HEK293 (cell line): ENCODE measurements around the gene TMA16.

Experiments used
- CTCF ChIA-PET: fragments of 350-600 bp; formaldehyde crosslinking; extraction: SDS; loops from one replicate; lab custom pipeline; 2021; ENCODE audit warnings: antibody characterized with exemption; lab: Yijun Ruan, JAX
- POLR2A ChIA-PET: fragments of 300-600 bp; formaldehyde crosslinking; extraction: SDS; loops from one replicate; lab custom pipeline; 2020; ENCODE audit warnings: antibody characterized with exemption, inconsistent platforms; lab: Yijun Ruan, JAX
- H3K27ac ChIP-seq: fragments of 200-500 bp; sonication (Bioruptor generic); 2 replicates; pipeline ENCODE4 v1.5.1; 2014; ENCODE audit warnings: low read depth, low read length, control low read depth, inconsistent platforms; ENCODE audit errors: extremely low read depth
- H3K36me3 ChIP-seq, 2 experiments: fragments of 200-500 bp in 1 of 2; sonication (Bioruptor generic) in 1 of 2; 1 replicate in 1 of 2; 2 replicates in 1 of 2; pipeline ENCODE4 v1.5.1; 2014 to 2017; ENCODE audit warnings: inconsistent platforms in 2 of 2, low read length in 2 of 2; ENCODE audit not compliant: control insufficient read depth in 2 of 2, insufficient read depth in 1 of 2
- H3K4me1 ChIP-seq: fragments of 200-500 bp; sonication (Bioruptor generic); 2 replicates; pipeline ENCODE4 v1.5.1; 2014; ENCODE audit warnings: mild to moderate bottlenecking, low read length, inconsistent platforms; ENCODE audit not compliant: control insufficient read depth, insufficient read depth
- H3K4me3 ChIP-seq: 2 replicates; pipeline ENCODE4 v1.5.1; 2011; ENCODE audit warnings: low read depth, mild to moderate bottlenecking, control low read depth, low read length, moderate library complexity
- H3K9me3 ChIP-seq: fragments of 200-500 bp; sonication (Bioruptor generic); 2 replicates; pipeline ENCODE4 v1.5.1; 2014; ENCODE audit warnings: low read depth, low read length, inconsistent platforms; ENCODE audit not compliant: control insufficient read depth, insufficient read depth
- GLI2 ChIP-seq: fragments of 450-650 bp; formaldehyde crosslinking; IDR thresholded peaks from 2 replicates; pipeline ENCODE4; 2017; ENCODE audit warnings: missing biosample characterization, missing genetic modification characterization, low read depth, borderline replicate concordance
- HIC1 ChIP-seq: fragments of 450-650 bp; formaldehyde crosslinking; IDR thresholded peaks from 2 replicates; pipeline ENCODE4 v1.5.1; 2016; ENCODE audit warnings: missing biosample characterization, missing genetic modification characterization
- HOXC10 ChIP-seq: sonication (generic); formaldehyde crosslinking; IDR thresholded peaks from 2 replicates; pipeline ENCODE4 v1.8.1; 2023; ENCODE audit warnings: mild to moderate bottlenecking, missing genetic modification reagents
- HOXD13 ChIP-seq: sonication (generic); formaldehyde crosslinking; IDR thresholded peaks from 2 replicates; pipeline ENCODE4 v1.8.0; 2022; ENCODE audit warnings: missing genetic modification reagents, borderline replicate concordance
- IKZF3 ChIP-seq: fragments of 450-650 bp; IDR thresholded peaks from 2 replicates; pipeline ENCODE4 v1.5.0; 2018; ENCODE audit warnings: missing biosample characterization, mild to moderate bottlenecking, missing genetic modification characterization, moderate library complexity
- KLF17 ChIP-seq: fragments of 450-650 bp; formaldehyde crosslinking; IDR thresholded peaks from 2 replicates; pipeline ENCODE4 v1.5.1; 2016; ENCODE audit warnings: missing biosample characterization, missing genetic modification characterization
- MEIS1 ChIP-seq: sonication (generic); formaldehyde crosslinking; IDR thresholded peaks from 2 replicates; pipeline ENCODE4 v1.8.1; 2022; ENCODE audit warnings: missing genetic modification reagents, mild to moderate bottlenecking, borderline replicate concordance
- MZF1 ChIP-seq: fragments of 450-650 bp; formaldehyde crosslinking; IDR thresholded peaks from 2 replicates; pipeline ENCODE4 v1.5.1; 2017; ENCODE audit warnings: missing biosample characterization, missing genetic modification characterization, borderline replicate concordance
- OVOL3 ChIP-seq: fragments of 450-650 bp; formaldehyde crosslinking; IDR thresholded peaks from 2 replicates; pipeline ENCODE4 v1.5.1; 2016; ENCODE audit warnings: missing biosample characterization, missing genetic modification characterization
- SETDB1 ChIP-seq: IDR thresholded peaks from one replicate; pipeline ENCODE4 v1.6.1; 2017; ENCODE audit warnings: mild to moderate bottlenecking, low read length, moderate library complexity, mixed read lengths; ENCODE audit not compliant: insufficient read length
- SP2 ChIP-seq: fragments of 450-650 bp; formaldehyde crosslinking; IDR thresholded peaks from 2 replicates; pipeline ENCODE4 v1.5.1; 2016; ENCODE audit warnings: missing biosample characterization, missing genetic modification characterization
- ZBTB1 ChIP-seq: fragments of 450-650 bp; formaldehyde crosslinking; IDR thresholded peaks from 2 replicates; pipeline ENCODE4 v1.5.1; 2016; ENCODE audit warnings: missing biosample characterization, missing genetic modification characterization
- ZBTB17 ChIP-seq: fragments of 450-650 bp; formaldehyde crosslinking; IDR thresholded peaks from 2 replicates; pipeline ENCODE4 v1.5.1; 2016; ENCODE audit warnings: missing biosample characterization, missing genetic modification characterization
- ZBTB48 ChIP-seq: fragments of 450-650 bp; formaldehyde crosslinking; IDR thresholded peaks from 2 replicates; pipeline ENCODE4 v1.5.1; 2016; ENCODE audit warnings: missing biosample characterization, missing genetic modification characterization
- ZNF10 ChIP-seq: fragments of 450-650 bp; formaldehyde crosslinking; IDR thresholded peaks from 2 replicates; pipeline ENCODE4 v1.5.1; 2017; ENCODE audit warnings: missing biosample characterization, missing genetic modification characterization
- ZNF121 ChIP-seq: fragments of 450-650 bp; formaldehyde crosslinking; IDR thresholded peaks from 2 replicates; pipeline ENCODE4 v1.5.1; 2016; ENCODE audit warnings: missing biosample characterization, missing genetic modification characterization
- ZNF146 ChIP-seq: fragments of 450-650 bp; formaldehyde crosslinking; IDR thresholded peaks from 2 replicates; pipeline ENCODE4 v1.5.1; 2016; ENCODE audit warnings: missing biosample characterization, missing genetic modification characterization
- ZNF169 ChIP-seq: fragments of 450-650 bp; formaldehyde crosslinking; IDR thresholded peaks from 2 replicates; pipeline ENCODE4 v1.5.1; 2016; ENCODE audit warnings: missing biosample characterization, missing genetic modification characterization
- ZNF174 ChIP-seq: fragments of 450-650 bp; formaldehyde crosslinking; IDR thresholded peaks from 2 replicates; pipeline ENCODE4 v1.5.0; 2017; ENCODE audit warnings: missing biosample characterization, mild to moderate bottlenecking, missing genetic modification characterization
- ZNF175 ChIP-seq: fragments of 450-650 bp; formaldehyde crosslinking; IDR thresholded peaks from 2 replicates; pipeline ENCODE4 v1.5.1; 2016; ENCODE audit warnings: missing biosample characterization, missing genetic modification characterization
- ZNF202 ChIP-seq: fragments of 450-650 bp; formaldehyde crosslinking; IDR thresholded peaks from 2 replicates; pipeline ENCODE4 v1.5.1; 2016; ENCODE audit warnings: missing biosample characterization, missing genetic modification characterization, borderline replicate concordance
- ZNF24 ChIP-seq: fragments of 450-650 bp; formaldehyde crosslinking; IDR thresholded peaks from 2 replicates; pipeline ENCODE4 v1.5.1; 2016; ENCODE audit warnings: missing biosample characterization, missing genetic modification characterization
- ZNF311 ChIP-seq: fragments of 450-650 bp; formaldehyde crosslinking; IDR thresholded peaks from 2 replicates; pipeline ENCODE4 v1.5.1; 2017; ENCODE audit warnings: missing biosample characterization, missing genetic modification characterization, borderline replicate concordance
- ZNF449 ChIP-seq: fragments of 450-650 bp; formaldehyde crosslinking; IDR thresholded peaks from 2 replicates; pipeline ENCODE4 v1.5.1; 2017; ENCODE audit warnings: missing biosample characterization, mild to moderate bottlenecking, missing genetic modification characterization, moderate library complexity
- ZNF544 ChIP-seq: fragments of 450-650 bp; formaldehyde crosslinking; IDR thresholded peaks from 2 replicates; pipeline ENCODE4 v1.5.0; 2017; ENCODE audit warnings: missing biosample characterization, missing genetic modification characterization
- ZNF561 ChIP-seq: fragments of 450-650 bp; IDR thresholded peaks from 2 replicates; pipeline ENCODE4 v1.5.1; 2018; ENCODE audit warnings: missing biosample characterization, missing genetic modification characterization, borderline replicate concordance
- ZNF623 ChIP-seq: fragments of 450-650 bp; formaldehyde crosslinking; IDR thresholded peaks from 2 replicates; pipeline ENCODE4 v1.5.1; 2016; ENCODE audit warnings: missing biosample characterization, missing genetic modification characterization
- ZNF626 ChIP-seq: fragments of 450-650 bp; sonication (Bioruptor Pico); formaldehyde crosslinking; IDR thresholded peaks from 2 replicates; pipeline ENCODE4 v1.5.1; 2018; ENCODE audit warnings: missing biosample characterization, missing genetic modification characterization, inconsistent platforms
- ZNF707 ChIP-seq: fragments of 450-650 bp; formaldehyde crosslinking; IDR thresholded peaks from 2 replicates; pipeline ENCODE4 v1.5.1; 2016; ENCODE audit warnings: missing biosample characterization, missing genetic modification characterization
- ZNF843 ChIP-seq: fragments of 450-650 bp; formaldehyde crosslinking; IDR thresholded peaks from 2 replicates; pipeline ENCODE4 v1.5.1; 2016; ENCODE audit warnings: missing biosample characterization, missing genetic modification characterization
- ZSCAN4 ChIP-seq: fragments of 450-650 bp; formaldehyde crosslinking; IDR thresholded peaks from 2 replicates; pipeline ENCODE4 v1.5.1; 2017; ENCODE audit warnings: missing biosample characterization, missing genetic modification characterization
- TF ChIP-seq, protein P1 (sequence below): fragments of 450-650 bp; formaldehyde crosslinking; IDR thresholded peaks from 2 replicates; pipeline ENCODE4 v1.5.1; 2016; ENCODE audit warnings: missing biosample characterization, missing genetic modification characterization

TMA16 gene

DNA sequence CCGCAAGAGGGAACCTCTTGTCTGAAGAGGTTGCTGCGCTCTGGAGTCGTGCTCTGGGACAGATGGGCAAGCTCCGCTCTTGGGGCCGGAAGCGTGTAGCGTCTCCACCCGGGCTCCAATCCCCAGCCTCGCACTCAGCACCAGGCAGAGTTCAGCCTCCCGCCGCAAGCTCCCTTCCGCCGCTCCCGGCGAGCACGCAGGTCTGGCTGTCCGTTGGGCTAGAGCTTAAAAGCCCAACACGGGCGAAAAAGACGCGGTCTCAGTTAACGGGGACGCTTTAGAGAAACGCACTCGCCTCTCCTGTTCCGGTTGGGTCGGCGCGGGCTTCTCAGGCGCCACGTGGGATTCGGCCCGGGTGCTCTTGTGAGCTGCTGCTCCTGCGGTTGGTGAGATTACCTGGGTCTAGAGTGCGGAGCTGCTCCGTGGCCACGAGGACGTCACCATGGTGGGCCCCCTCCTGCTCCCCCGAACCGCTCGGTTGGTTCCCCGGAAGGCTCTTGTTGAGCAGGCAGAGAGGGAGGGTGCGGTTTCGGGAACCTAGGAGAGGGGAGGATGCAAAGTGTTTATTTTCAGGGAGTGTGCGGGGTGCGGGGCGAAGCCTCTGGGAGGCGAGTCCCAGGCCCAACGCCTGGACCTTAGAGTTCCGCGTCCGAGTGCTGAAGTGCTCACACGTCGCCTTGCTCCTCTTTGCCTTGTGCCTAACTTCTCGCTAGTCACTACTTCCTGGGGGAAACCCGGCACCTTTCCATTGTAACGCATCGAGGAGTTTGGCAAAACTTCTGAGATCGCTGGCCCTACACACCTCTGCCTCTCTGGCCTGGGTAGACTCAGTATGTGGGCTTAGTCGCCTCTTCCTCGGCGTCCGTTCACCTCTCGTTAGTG, at the start of gene TMA16:
Gene TMA16, plus strand, starts transcription at position 331 of the 882 bp plus-strand sequence. Its CDS starts 112 bp downstream, at position 443.
- CTCF ChIA-PET, result interaction anchor here (2.2 kb wide), 1 partner anchor 54 kb away, joined by 8 read pairs; no protein-coding TSS in a partner anchor
- Histone ChIP-seq H3K27ac (peak within 1 kb of the TSS; percentile 84), H3K4me3 (peak within 1 kb of the TSS; percentile 88), H3K4me1 (no peaks in the 10 kb centered on the region), H3K9me3 (no peaks in the 10 kb centered on the region), H3K36me3 (no peaks in the 10 kb centered on the region)
- POLR2A ChIA-PET, result interaction anchor here (0.6 to 1.5 kb wide), 9 partner anchors 9 to 451 kb away, joined by 3 to 8 read pairs (median 3); no protein-coding TSS in a partner anchor
- TF ChIP-seq ZNF169 (tag by site-specific recombination) (no peak), ZNF449 (tag by site-specific recombination) (peak; percentile 95), ZNF174 (tag by site-specific recombination) (no peak), ZNF544 (no peak), SP2 (tag by site-specific recombination) (peak; percentile 60), ZNF623 (tag by site-specific recombination) (no peak), ZBTB1 (no peak), GLI2 (tag by site-specific recombination) (no peak), ZBTB48 (tag by site-specific recombination) (peak; percentile 37; the same call in 1 of the 2 replicates), OVOL3 (tag by site-specific recombination) (no peak), HOXD13 (no peak), KLF17 (tag by site-specific recombination) (peak; percentile 61), ZNF843 (tag by site-specific recombination) (no peak; the same call in 1 of the 2 replicates), ZNF626 (no peak), IKZF3 (no peak), HOXC10 (CRISPR knock-in tag) (no peak), ZNF24 (no peak; the same call in 1 of the 2 replicates), ZSCAN4 (no peak), ZNF311 (no peak), ZNF121 (tag by site-specific recombination) (no peak), ZNF10 (0 out of 2 replicates have a peak, but pooled peaks have one; percentile 9), ZNF561 (tag by site-specific recombination) (peak; percentile 42; the same call in 1 of the 2 replicates), ZNF175 (tag by site-specific recombination) (no peak), SETDB1 (peak; percentile 45), ZNF707 (tag by site-specific recombination) (no peak), ZBTB17 (tag by site-specific recombination) (peak; percentile 91), MEIS1 (CRISPR knock-in tag) (no peak), HIC1 (tag by site-specific recombination) (no peak), MZF1 (tag by site-specific recombination) (peak; percentile 71; the same call in 1 of the 2 replicates), ZNF146 (tag by site-specific recombination) (no peak), ZNF202 (tag by site-specific recombination) (no peak)
- TF ChIP-seq, protein P1, sequence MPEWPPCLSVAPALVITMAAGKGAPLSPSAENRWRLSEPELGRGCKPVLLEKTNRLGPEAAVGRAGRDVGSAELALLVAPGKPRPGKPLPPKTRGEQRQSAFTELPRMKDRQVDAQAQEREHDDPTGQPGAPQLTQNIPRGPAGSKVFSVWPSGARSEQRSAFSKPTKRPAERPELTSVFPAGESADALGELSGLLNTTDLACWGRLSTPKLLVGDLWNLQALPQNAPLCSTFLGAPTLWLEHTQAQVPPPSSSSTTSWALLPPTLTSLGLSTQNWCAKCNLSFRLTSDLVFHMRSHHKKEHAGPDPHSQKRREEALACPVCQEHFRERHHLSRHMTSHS (tag by site-specific recombination), result no peak
